HUES64 (cell line): Measurements from ENCODE around the gene TEX11.
"Not testable (repeated sequence)": the region's sequence is repeated elsewhere in the genome, so short reads cannot be mapped to it uniquely, and the experiment has no call there.

Experiments
- H3K27ac ChIP-seq: 2 replicates; pipeline ENCODE4 v1.7.0; 2013; ENCODE audit warnings: low read depth, low read length, inconsistent platforms
- H3K27me3 ChIP-seq: 2 replicates; pipeline ENCODE4 v1.6.1; 2013; ENCODE audit warnings: mild to moderate bottlenecking, low read length; ENCODE audit not compliant: insufficient read depth
- H3K36me3 ChIP-seq: 2 replicates; pipeline ENCODE4 v1.6.1; 2013; ENCODE audit warnings: mild to moderate bottlenecking, low read length; ENCODE audit not compliant: insufficient read depth
- H3K4me1 ChIP-seq: 2 replicates; pipeline ENCODE4 v1.6.1; 2013; ENCODE audit warnings: mild to moderate bottlenecking, low read length, moderate library complexity; ENCODE audit not compliant: insufficient read depth
- H3K4me3 ChIP-seq: 2 replicates; pipeline ENCODE4 v1.5.1; 2013; ENCODE audit warnings: mild to moderate bottlenecking, low read length, moderate library complexity
- H3K9ac ChIP-seq: 2 replicates; pipeline ENCODE4 v1.6.1; 2013; ENCODE audit warnings: mild to moderate bottlenecking, low read depth, low read length
- H3K9me3 ChIP-seq: 2 replicates; pipeline ENCODE4 v1.6.1; 2013; ENCODE audit warnings: low read depth, low read length; ENCODE audit not compliant: insufficient read depth
- WGBS: fragments of 150-250, 120-280 bp; methylation state at CpG from one replicate; pipeline ENCODE4 v1.1.7; 2013; ENCODE audit warnings: missing lambda C conversion rate; 5-methylcytosine and 5-hydroxymethylcytosine counted together

TEX11 gene

DNA sequence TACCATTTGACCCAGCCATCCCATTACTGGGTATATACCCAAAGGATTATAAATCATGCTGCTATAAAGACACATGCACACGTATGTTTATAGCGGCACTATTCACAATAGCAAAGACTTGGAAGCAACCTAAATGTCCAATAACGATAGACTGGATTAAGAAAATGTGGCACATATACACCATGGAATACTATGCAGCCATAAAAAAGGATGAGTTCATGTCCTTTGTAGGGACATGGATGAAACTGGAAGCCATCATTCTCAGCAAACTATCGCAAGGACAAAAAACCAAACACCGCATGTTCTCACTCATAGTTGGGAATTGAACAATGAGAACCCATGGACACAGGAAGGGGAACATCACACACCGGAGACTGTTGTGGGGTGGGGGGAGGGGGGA, 64.4 kb downstream of the TEX11 start:
- H3K27me3 ChIP-seq, H3K9me3 ChIP-seq, H3K36me3 ChIP-seq, H3K4me3 ChIP-seq, H3K9ac ChIP-seq, H3K4me1 ChIP-seq, H3K27ac ChIP-seq: not testable (repeated sequence)
- 100% methylated on average over 1 of the region's 6 CpGs for WGBS

DNA sequence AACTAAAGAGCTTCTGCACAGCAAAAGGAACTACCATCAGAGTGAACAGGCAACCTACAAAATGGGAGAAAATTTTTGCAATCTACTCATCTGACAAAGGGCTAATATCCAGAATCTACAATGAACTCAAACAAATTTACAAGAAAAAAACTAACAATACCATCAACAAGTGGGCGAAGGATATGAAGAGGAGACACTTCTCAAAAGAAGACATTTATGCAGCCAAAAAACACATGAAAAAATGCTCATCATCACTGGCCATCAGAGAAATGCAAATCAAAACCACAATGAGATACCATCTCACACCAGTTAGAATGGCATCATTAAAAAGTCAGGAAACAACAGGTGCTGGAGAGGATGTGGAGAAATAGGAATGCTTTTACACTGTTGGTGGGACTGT, 64.9 kb downstream of the TEX11 start:
- H3K9me3 ChIP-seq, H3K4me1 ChIP-seq, H3K36me3 ChIP-seq, H3K9ac ChIP-seq, H3K27ac ChIP-seq, H3K4me3 ChIP-seq, H3K27me3 ChIP-seq: not testable (repeated sequence)
- WGBS: 100% methylated on average over 1 of the region's 1 CpG

DNA sequence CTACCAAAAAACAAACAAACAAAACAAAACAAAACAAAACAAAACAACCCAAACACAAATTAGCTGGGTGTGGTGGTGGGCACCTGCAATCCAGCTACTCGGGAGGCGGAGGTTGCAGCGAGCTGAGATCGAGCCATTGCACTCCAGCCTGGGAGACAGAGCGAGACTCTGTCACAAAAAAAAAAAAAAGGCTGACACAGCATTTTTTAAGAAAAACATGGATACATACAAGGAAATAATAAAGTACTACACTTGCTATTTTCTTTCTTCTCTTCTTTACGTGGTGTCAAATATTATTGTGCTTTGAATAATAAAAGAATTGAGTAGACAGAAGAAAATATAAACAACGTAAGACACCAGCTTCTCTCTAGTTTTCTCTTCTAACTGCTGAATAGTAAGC, 73.9 kb downstream of the TEX11 start:
- Histone ChIP-seq H3K4me1 (no peaks in the 10 kb centered on the region), H3K27ac (no peak overlapping the region), H3K9ac (no peak overlapping the region), H3K4me3 (no peak overlapping the region), H3K9me3 (0 out of 2 replicates have a peak, but pooled peaks cover 2% of the 10 kb centered on the region), H3K27me3 (no peaks in the 10 kb centered on the region), H3K36me3 (no peaks in the 10 kb centered on the region)
- WGBS: 98% methylated on average over 4 of the region's 7 CpGs

DNA sequence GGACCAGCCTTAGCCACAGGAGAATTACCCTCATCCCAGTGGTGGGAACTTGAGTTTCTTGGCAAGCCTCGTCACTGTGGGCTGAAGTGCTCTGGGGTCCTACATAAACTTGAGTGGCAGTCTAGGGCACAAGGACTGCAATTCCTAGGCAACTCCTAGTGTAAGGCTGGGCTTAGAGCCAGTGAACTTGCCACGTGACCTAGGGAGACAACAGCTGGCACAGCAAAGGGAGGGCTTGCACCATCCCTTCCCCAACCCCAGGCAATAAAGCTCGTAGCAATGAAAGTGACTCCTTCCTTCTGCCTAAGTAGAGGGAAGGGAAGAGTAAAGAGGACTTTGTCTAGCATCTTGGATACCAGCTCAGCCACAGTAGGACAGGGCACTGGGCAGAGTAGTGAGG, 81.8 kb downstream of the TEX11 start:
- no peaks in the 10 kb centered on the region for H3K36me3 ChIP-seq
- H3K9ac ChIP-seq: no peak overlapping the region
- H3K9me3 ChIP-seq: no peaks in the 10 kb centered on the region
- no peak overlapping the region for H3K4me3 ChIP-seq
- H3K27ac ChIP-seq: no peak overlapping the region
- H3K4me1 ChIP-seq: no peaks in the 10 kb centered on the region
- 86% methylated on average over 2 of the region's 3 CpGs for WGBS
- H3K27me3 ChIP-seq: no peaks in the 10 kb centered on the region

DNA sequence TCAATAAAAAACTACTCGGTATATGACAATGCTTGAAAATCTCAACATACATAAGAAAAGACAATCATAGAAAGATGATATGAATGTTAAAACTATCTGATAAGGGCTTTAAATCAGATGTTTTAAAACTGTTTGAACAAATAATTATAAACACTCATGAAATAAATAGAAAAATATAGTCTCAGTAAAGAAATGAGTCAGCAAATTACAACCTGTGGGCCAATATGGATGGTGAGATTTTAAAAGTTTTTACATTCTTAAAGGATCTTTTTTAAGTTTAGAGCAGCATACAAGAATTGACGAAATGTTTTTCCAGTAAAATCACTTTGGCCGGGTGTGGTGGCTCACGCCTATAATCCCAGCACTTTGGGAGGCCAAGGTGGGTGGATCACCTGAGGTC, 83.1 kb downstream of the TEX11 start:
- H3K4me3 ChIP-seq: no peak overlapping the region
- 96% methylated on average over 3 of the region's 4 CpGs for WGBS
- H3K9ac ChIP-seq: no peak overlapping the region
- no peaks in the 10 kb centered on the region for H3K4me1 ChIP-seq
- H3K36me3 ChIP-seq: no peaks in the 10 kb centered on the region
- no peaks in the 10 kb centered on the region for H3K9me3 ChIP-seq
- H3K27me3 ChIP-seq: no peaks in the 10 kb centered on the region
- no peak overlapping the region for H3K27ac ChIP-seq

DNA sequence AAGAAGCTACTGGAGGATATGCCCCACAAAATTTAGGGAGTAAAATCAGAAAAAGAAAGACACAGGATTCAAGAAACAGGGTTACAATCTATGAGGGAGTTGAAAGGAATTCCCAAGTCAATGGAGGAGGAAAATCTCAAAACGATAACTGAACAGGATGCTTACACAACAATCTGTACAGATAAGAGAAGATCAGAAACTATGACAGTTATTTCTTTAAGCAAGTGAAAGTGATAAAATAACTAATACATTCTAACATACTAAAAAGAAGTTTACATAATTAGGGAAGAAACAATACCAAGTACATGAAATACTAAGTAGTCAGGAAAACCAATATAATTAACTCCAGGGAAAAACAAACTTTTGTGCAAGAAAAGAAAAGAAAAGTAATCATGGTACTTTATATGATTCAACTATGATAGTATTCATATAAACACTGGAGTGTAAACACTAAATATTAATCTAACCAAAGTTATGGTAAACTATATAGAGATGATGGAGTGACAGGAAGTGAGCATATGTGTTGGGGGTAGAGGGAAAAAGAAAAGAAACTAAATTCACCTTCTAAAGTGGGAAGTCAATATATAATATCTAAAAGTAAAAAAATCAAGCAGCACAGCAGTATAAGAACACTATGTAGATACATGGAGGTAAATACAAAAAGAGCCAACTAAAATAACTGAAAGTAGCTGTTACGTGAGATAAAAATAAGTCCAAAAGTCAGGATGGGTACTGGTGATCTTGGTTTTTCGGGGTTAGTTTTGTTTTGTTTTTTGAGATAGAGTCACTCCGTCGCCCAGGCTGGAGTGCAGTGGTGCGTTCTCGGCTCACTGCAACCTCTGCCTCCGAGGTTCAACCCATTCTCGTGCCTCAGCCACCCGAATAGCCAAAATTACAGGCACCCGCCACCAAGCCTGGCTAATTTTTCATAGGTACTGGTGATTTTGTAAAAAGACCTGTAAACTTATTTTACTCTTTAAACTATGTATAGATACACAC, 99.3 kb downstream of the TEX11 start:
- H3K9ac ChIP-seq: no peak overlapping the region
- H3K9me3 ChIP-seq: no peaks in the 10 kb centered on the region
- no peaks in the 10 kb centered on the region for H3K4me1 ChIP-seq
- no peaks in the 10 kb centered on the region for H3K27me3 ChIP-seq
- WGBS: 92% methylated on average over 9 of the region's 11 CpGs
- no peaks in the 10 kb centered on the region for H3K36me3 ChIP-seq
- no peak overlapping the region for H3K4me3 ChIP-seq
- H3K27ac ChIP-seq: no peak overlapping the region

DNA sequence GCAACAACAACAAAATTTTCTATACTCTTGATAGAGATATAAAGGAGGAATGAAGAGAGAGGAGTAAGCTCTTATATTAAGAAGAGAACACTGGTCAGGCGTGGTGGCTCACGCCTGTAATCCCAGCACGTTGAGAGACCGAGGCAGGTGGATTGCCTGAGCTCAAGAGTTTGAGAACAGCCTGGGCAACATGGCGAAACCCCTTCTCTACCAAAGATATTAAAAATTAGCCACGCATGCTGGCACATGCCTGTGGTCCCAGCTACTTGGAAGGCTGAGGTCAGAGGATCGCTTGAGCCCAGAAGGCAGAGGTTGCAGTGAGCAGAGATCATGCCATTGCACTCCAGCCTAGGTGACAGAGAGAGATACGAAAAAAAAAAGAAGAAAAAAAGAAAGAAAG, 102.4 kb downstream of the TEX11 start:
- H3K36me3 ChIP-seq: no peaks in the 10 kb centered on the region
- WGBS: 93% methylated on average over 8 of the region's 8 CpGs
- no peaks in the 10 kb centered on the region for H3K4me1 ChIP-seq
- no peak overlapping the region for H3K27ac ChIP-seq
- no peaks in the 10 kb centered on the region for H3K9me3 ChIP-seq
- no peak overlapping the region for H3K9ac ChIP-seq
- H3K27me3 ChIP-seq: no peaks in the 10 kb centered on the region
- no peak overlapping the region for H3K4me3 ChIP-seq

DNA sequence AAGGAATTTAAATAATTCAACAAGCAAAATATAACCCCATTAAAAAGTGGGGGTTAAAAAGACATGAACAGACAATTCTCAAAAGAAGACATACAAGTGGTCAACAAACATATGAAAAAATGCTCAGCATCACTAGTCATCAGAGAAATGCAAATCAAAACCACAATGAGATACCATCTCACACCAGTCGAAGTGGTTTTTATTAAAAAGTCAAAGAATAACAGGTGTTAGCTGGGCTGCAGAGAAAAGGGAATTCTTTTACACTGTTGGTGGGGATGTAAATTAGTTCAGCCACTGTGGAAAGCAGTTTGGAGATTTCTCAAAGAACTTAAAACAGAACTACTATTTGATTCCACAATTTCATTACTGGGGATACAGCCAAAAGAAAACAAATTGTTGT, 111.8 kb downstream of the TEX11 start:
- not testable (repeated sequence) for H3K4me3 ChIP-seq, H3K4me1 ChIP-seq, H3K36me3 ChIP-seq, H3K27ac ChIP-seq, H3K27me3 ChIP-seq, H3K9me3 ChIP-seq, H3K9ac ChIP-seq
- no CpG with 5 or more reads among the region's 1 CpG for WGBS

DNA sequence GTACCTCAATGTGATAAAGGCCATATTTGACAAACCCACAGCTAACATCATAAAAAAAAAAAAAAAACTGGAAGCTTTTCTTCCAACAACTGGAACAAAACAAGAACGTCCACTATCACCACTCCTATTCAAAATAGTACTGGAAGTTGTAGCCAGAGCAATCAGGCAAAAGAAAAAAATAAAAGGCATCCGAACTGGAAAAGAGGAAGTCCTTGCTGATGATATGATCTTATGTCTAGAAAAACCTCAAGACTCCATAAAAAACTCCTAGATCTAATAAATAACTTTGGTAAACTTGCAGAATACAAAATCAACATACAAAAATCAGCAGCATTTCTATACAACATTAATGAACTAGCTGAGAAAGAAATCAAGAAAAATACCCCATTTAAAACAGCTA, 134.3 kb downstream of the TEX11 start:
- Histone ChIP-seq H3K9me3 (no peaks in the 10 kb centered on the region), H3K36me3 (no peaks in the 10 kb centered on the region), H3K4me1 (no peaks in the 10 kb centered on the region), H3K9ac (no peak overlapping the region), H3K27me3 (no peaks in the 10 kb centered on the region), H3K27ac (no peak overlapping the region), H3K4me3 (no peak overlapping the region)
- no CpG with 5 or more reads among the region's 2 CpGs for WGBS

DNA sequence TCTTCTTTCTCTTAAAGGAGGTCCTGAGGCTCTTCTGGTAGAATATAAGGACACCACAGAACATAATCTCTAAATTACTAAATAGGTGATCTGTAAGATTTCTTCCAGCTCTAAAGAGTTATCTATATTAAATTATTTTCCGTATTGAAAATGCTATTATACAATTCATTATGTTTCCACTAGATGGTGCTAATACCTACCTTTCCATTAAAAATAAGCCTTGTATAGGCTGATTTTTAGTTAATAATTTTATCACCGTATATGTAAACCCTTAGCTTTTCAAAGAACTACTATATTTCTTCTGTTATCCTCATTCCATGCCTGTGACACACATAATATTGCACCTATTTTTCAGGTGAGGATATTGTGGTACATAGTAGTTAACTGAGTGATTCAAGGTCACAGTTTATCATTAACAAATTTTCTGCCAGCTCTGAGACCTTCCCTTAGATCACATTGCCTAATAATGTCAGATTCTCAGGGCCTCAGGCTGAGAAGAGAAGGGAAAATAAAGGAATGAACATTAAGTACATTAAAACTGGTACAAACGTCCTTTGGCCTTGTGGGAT, 138.8 kb downstream of the TEX11 start:
- H3K9me3 ChIP-seq: no peaks in the 10 kb centered on the region
- H3K27ac ChIP-seq: no peak overlapping the region
- no peaks in the 10 kb centered on the region for H3K4me1 ChIP-seq
- H3K9ac ChIP-seq: no peak overlapping the region
- WGBS: no CpG with 5 or more reads among the region's 3 CpGs
- H3K27me3 ChIP-seq: no peaks in the 10 kb centered on the region
- no peaks in the 10 kb centered on the region for H3K36me3 ChIP-seq
- H3K4me3 ChIP-seq: no peak overlapping the region

DNA sequence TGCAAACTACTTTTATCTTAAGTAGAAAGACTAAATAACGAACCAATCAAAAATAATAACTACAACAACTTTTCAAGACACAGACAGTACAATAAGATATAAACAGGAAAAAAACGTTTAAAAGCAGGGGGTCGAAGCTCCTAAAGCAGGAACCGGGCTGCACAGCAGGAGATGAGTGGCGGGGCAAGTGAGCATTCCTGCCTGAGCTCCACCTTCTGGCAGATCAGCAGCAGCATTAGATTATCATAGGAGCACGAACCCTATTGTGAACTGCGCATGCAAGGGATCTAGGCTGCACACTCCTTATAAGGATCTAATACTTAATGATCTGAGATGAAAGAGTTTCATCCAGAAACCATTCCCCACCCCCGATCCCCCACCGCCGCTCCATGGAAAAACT, 146.2 kb downstream of the TEX11 start:
- Histone ChIP-seq H3K9me3 (no peaks in the 10 kb centered on the region), H3K4me1 (peaks cover 4% of the 10 kb centered on the region; the same call in 1 of the 2 replicates), H3K27me3 (no peaks in the 10 kb centered on the region), H3K36me3 (no peaks in the 10 kb centered on the region), H3K27ac (no peak overlapping the region), H3K9ac (no peak overlapping the region), H3K4me3 (no peak overlapping the region)
- WGBS: 45% methylated on average over 7 of the region's 10 CpGs
